Astrocyte of the cerebellum (primary cell): ENCODE results near the gene TWIST2.

ENCODE experiments used
- DNase-seq: peaks from one replicate; pipeline ENCODE4 v3.0.0-alpha.2; 2011; ENCODE audit warnings: low read depth
- H3K4me3 ChIP-seq: 2 replicates; pipeline ENCODE4 v1.5.1; 2011; ENCODE audit warnings: mild to moderate bottlenecking, low read depth, low read length, moderate library complexity
- in situ Hi-C: cut with HindIII; loops from 2 replicates; pipeline ENCODE4 v1.10.0; 2017; ENCODE audit warnings: low sequenced_read_pairs
- TF ChIP-seq, protein P1 (sequence below): IDR thresholded peaks from 2 replicates; pipeline ENCODE4 v1.5.1; 2012; ENCODE audit warnings: low read length, low read depth, moderate library complexity, mild to moderate bottlenecking; ENCODE audit errors: missing control alignments

Gene TWIST2

GRCh38 chr2:238948765-238949641 lies 101.1 kb downstream of the TWIST2 start:
- in situ Hi-C loops, result no loop called here

GRCh38 chr2:238949710-238950345 lies 101.9 kb downstream of the TWIST2 start:
- TF ChIP-seq, protein P1, sequence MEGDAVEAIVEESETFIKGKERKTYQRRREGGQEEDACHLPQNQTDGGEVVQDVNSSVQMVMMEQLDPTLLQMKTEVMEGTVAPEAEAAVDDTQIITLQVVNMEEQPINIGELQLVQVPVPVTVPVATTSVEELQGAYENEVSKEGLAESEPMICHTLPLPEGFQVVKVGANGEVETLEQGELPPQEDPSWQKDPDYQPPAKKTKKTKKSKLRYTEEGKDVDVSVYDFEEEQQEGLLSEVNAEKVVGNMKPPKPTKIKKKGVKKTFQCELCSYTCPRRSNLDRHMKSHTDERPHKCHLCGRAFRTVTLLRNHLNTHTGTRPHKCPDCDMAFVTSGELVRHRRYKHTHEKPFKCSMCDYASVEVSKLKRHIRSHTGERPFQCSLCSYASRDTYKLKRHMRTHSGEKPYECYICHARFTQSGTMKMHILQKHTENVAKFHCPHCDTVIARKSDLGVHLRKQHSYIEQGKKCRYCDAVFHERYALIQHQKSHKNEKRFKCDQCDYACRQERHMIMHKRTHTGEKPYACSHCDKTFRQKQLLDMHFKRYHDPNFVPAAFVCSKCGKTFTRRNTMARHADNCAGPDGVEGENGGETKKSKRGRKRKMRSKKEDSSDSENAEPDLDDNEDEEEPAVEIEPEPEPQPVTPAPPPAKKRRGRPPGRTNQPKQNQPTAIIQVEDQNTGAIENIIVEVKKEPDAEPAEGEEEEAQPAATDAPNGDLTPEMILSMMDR, result no peak
- no peak overlapping the region for H3K4me3 ChIP-seq
- in situ Hi-C loops, result no loop called here

More at GRCh38 chr2:238948765-238949641, 101.1 kb downstream of the TWIST2 start:
- H3K4me3 ChIP-seq, result no peak overlapping the region
- TF ChIP-seq, protein P1, result no peak
- no peak for DNase-seq

DNA sequence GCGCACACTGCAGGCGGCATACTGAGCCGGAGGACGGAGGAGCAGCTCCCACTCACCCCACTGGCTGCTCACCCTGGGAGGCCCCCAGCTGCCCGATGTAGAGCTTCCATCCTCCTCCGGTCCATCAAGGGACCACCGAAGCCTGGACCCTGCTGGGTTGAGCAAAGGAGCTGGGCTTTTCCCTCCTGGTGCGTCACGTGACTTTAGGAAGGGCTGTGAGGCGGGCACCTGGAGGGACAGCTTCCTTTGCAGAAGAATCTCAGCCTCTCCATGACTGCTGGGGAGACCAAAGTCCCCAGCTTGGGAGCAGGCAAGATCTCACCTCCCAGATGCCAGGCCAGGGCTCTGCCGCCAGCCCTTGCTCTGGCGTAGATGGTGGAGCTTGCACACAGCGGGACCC lies 102.7 kb downstream of the TWIST2 start:
- TF ChIP-seq, protein P1, result no peak
- no peak overlapping the region for H3K4me3 ChIP-seq

More at GRCh38 chr2:238949710-238950345, 101.9 kb downstream of the TWIST2 start:
- no peak for DNase-seq

DNA sequence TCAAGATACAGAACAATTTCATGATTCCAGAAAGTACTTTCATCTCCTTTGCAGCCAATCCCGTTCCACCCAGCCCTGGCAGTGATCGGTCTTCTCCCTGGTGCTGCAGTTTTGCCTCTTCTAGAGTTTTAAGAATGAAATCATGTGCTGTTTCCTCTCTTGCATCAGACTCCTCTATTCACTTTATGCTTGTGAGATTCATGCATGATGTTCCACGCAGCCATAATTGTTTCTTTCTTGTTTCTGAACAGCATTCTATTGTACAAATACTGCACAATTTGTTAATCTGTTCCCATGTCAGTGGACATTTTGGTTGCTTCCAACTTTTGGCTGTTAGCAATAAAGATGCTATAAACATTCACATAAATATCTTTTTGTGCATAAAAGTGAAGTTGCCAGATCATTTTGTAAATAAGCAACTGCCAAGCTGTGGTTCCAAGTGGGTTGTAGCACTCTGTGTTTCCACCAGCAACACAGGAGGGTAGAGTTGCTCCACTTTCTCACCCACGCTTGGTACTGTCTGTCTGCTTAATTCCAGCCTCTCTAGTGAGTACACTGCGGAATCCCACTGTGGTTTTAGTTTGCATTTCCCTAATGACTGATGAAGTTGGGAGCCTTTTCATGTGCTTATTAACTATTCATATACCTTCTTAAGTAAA lies 104.5 kb downstream of the TWIST2 start:
- no peak for DNase-seq
- no peak overlapping the region for H3K4me3 ChIP-seq
- TF ChIP-seq, protein P1, result no peak
- in situ Hi-C loops, result no loop called here

More for the DNA sequence above, 102.7 kb downstream of the TWIST2 start:
- DNase-seq, result no peak
- in situ Hi-C loops, result no loop called here

DNA sequence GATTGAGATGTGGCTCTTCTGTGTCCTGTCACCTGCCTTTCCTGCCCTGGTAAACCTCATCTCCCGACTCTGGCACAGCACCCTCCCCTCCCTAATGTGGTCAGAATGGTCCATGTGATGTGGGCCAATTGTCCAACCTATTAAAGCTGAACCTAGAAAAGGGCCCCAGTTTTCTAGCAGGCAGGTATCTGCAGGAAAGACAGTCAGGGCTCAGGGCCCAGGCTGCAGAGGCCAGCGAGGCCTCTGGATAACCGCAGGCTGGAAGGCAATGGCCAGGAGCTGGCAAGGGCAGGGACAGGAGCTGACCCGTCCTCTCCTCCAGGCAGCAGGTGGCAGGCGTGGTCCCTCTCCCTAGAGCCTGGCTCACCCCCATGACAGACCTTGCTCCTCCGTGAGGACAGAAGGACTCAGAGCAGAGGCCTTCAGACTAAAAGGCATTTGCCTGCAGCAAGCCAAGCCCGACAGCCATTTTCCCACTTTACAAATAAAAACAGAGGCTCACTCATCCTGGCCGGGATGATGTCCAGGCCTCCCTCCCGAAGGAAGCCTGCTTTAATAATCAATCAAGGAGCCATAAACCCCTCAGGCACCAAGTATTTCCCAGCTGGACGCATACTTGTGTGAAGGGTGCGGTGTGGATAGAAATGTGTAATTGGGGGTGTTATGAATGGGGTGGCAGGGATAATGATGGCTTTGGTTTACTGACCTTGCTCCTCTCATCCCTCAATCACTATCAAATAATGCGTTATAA lies 107.1 kb downstream of the TWIST2 start:
- no peak overlapping the region for H3K4me3 ChIP-seq
- TF ChIP-seq, protein P1, result no peak
- peak; percentile 70 for DNase-seq
- in situ Hi-C loops, result no loop called here
